Fibroblast of gingiva (primary cell): ENCODE data around the gene TTC39B.

ENCODE experiments used
- DNase-seq: peaks from one replicate; pipeline ENCODE4 v3.0.0-alpha.2; 2011; ENCODE audit warnings: low read depth

The TTC39B gene

GRCh38 chr9:15300218-15300617 is 6.8 kb downstream of the TTC39B start:
- DNase-seq, result peak; percentile 22

- no peak for DNase-seq
These were observed 7.6 kb downstream of the TTC39B start for GRCh38 chr9:15299374-15299939.

GRCh38 chr9:15298362-15298761 is 8.7 kb downstream of the TTC39B start:
- DNase-seq, result no peak

- DNase-seq, result peak; percentile 51
These were observed 11.1 kb downstream of the TTC39B start for GRCh38 chr9:15295761-15296405.

- no peak for DNase-seq
These were observed 12.4 kb downstream of the TTC39B start for GRCh38 chr9:15294604-15295003.

- DNase-seq, result no peak
These were observed 13.2 kb downstream of the TTC39B start for GRCh38 chr9:15293804-15294316.

GRCh38 chr9:15293084-15293483 is 13.9 kb downstream of the TTC39B start:
- DNase-seq, result no peak

- DNase-seq, result no peak
These were observed 17.4 kb downstream of the TTC39B start for GRCh38 chr9:15289603-15290002.

GRCh38 chr9:15287309-15287708 is 19.7 kb downstream of the TTC39B start:
- no peak for DNase-seq

- DNase-seq, result no peak
These were observed 20.7 kb downstream of the TTC39B start for GRCh38 chr9:15286161-15286821.

GRCh38 chr9:15282567-15283285 is 24.3 kb downstream of the TTC39B start:
- no peak for DNase-seq

- no peak for DNase-seq
These were observed 26.4 kb downstream of the TTC39B start for GRCh38 chr9:15280647-15281046.

- no peak for DNase-seq
These were observed 28.2 kb downstream of the TTC39B start for GRCh38 chr9:15278839-15279238.

GRCh38 chr9:15278091-15278687 is 28.8 kb downstream of the TTC39B start:
- no peak for DNase-seq

GRCh38 chr9:15277400-15278090 is 29.5 kb downstream of the TTC39B start:
- no peak for DNase-seq

GRCh38 chr9:15276328-15276938 is 30.6 kb downstream of the TTC39B start:
- no peak for DNase-seq

GRCh38 chr9:15274425-15274824 is 32.6 kb downstream of the TTC39B start:
- DNase-seq, result no peak

GRCh38 chr9:15272377-15272928 is 34.6 kb downstream of the TTC39B start:
- no peak for DNase-seq

- DNase-seq, result no peak
These were observed 35.6 kb downstream of the TTC39B start for GRCh38 chr9:15271403-15271802.

- no peak for DNase-seq
These were observed 38.2 kb downstream of the TTC39B start for GRCh38 chr9:15268782-15269181.

GRCh38 chr9:15268317-15268716 is 38.7 kb downstream of the TTC39B start:
- no peak for DNase-seq
